Lung (tissue), 12 donors: ENCODE measurements around the gene ALKAL2. TPM values are rescaled to one million over a fixed set of nuclear protein-coding genes. Genes with fewer than 3 reads are reported as not detected.

ENCODE experiments used
- ATAC-seq: fragments of 200-7000 bp; cut with Tn5 transposase; one replicate; pipeline ENCODE4 v1.9.1; 2020; ENCODE audit warnings: moderate number of reproducible peaks; ENCODE audit not compliant: insufficient read depth, low FRiP score
- DNase-seq, 3 donors: peaks; one replicate each; pipeline ENCODE4 v3.0.0-alpha.2; 2013 to 2017
- H3K27ac ChIP-seq, 2 donors: one replicate each; pipeline ENCODE4 v1.5.1; 2013; ENCODE audit warnings: mild to moderate bottlenecking in 2 of 2, moderate library complexity in 2 of 2, control low read depth in 1 of 2, inconsistent platforms in 1 of 2, low read depth in 1 of 2, low read length in 1 of 2
- H3K27me3 ChIP-seq, 3 donors: one replicate each; pipeline ENCODE4 v1.5.1; 2013; ENCODE audit warnings: low read length in 2 of 3; ENCODE audit not compliant: control insufficient read depth in 3 of 3, insufficient read depth in 3 of 3
- H3K36me3 ChIP-seq, 4 donors: one replicate each; pipeline ENCODE4 v1.5.1; 2013; ENCODE audit warnings: low read length in 4 of 4, mild to moderate bottlenecking in 1 of 4, moderate library complexity in 1 of 4; ENCODE audit not compliant: control insufficient read depth in 4 of 4, insufficient read depth in 4 of 4
- H3K4me1 ChIP-seq, 5 donors: one replicate each; pipeline ENCODE4 v1.5.1; 2013; ENCODE audit warnings: low read length in 5 of 5, mild to moderate bottlenecking in 2 of 5, moderate library complexity in 1 of 5; ENCODE audit not compliant: control insufficient read depth in 5 of 5, insufficient read depth in 5 of 5
- H3K4me3 ChIP-seq: one replicate; pipeline ENCODE4 v1.5.1; 2013; ENCODE audit warnings: mild to moderate bottlenecking, control low read depth, moderate library complexity
- H3K9ac ChIP-seq, 2 donors: one replicate each; pipeline ENCODE4 v1.5.1; 2013; ENCODE audit warnings: low read length in 2 of 2, control low read depth in 1 of 2; ENCODE audit not compliant: insufficient read depth in 1 of 2
- H3K9me3 ChIP-seq, 4 donors: one replicate each; pipeline ENCODE4 v1.5.1; 2013; ENCODE audit warnings: low read length in 3 of 4, mild to moderate bottlenecking in 1 of 4, moderate library complexity in 1 of 4; ENCODE audit not compliant: control insufficient read depth in 4 of 4, insufficient read depth in 3 of 4
- WGBS, 2 donors: extraction: QIAGEN DNeasy Blood & Tissue Kit; methylation state at CpG; one replicate each; pipeline ENCODE4 v1.1.7; 2013; 5-methylcytosine and 5-hydroxymethylcytosine counted together
- polyA plus RNA-seq, 2 donors: library from polyadenylated mRNA; stranded (reverse); fragments of 200-250 nt; gene quantifications; one replicate each; pipeline ENCODE4 v1.2.1, GENCODE V29; 2013
- total RNA-seq, 2 donors: library from RNA; depleted of rRNA in 1 of 2; stranded (reverse); fragments of >200 nt in 1 of 2; gene quantifications; one replicate each; pipeline ENCODE4 v1.2.1, GENCODE V29; 2014 to 2021
- TF ChIP-seq, protein P1 (sequence below): IDR thresholded peaks from 2 replicates; pipeline ENCODE4 v1.5.1; 2012; ENCODE audit warnings: mild to moderate bottlenecking; ENCODE audit errors: control extremely low read depth, extremely low read depth
- donor health status: control.
- donor health status: control.
- donor health status: Bipolar disorder and iron deficiency.
- donor health status: healthy.
- donor health status: DM: yes; HTN: yes; CAD: no.

The ALKAL2 gene
- total and polyA plus RNA-seq, 4 donors = 13.4 to 31.3 (median 19.1) TPM

DNA sequence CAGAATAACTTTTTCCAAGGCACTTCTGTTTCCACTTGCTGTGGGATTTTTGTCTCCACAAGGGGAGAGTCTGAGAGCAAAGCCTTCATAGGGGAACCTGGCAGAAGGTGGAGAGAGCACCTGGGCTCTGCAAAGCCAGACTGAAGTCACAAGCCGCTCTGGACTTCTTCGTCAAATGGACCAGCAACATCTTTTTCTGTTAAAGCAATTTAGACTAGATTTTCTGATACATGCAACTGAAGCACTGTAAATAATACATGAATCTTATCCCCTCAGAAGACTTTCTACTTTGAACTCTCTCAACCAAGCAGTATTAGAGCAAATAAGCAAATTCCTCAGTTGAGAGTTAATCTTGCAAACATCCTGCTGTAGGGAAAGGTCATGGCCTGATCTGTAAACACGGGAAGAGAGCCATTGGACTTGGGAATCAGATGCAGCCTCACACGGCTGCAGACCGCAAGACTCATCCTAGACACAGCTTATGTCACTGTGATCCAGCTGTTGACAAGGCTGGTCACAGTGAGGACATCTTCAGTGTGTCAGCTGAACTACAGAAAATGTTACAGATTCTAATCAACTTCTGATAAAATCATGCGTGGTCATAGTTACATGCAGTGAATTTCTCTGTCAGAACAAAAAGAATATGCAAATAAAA lies 27.3 kb downstream of the ALKAL2 start:
- Histone ChIP-seq H3K36me3 (peaks cover 0 to 7% (median 1%) of the 10 kb centered on the region in 4 donors), H3K9ac (peak overlapping the region in 1 of 2 donors; percentile 40), H3K9me3 (peaks cover 0 to 3% (median 0%) of the 10 kb centered on the region in 4 donors), H3K4me3 (no peak overlapping the region), H3K27ac (peak overlapping the region in 1 of 2 donors; percentile 49), H3K4me1 (peaks cover 7 to 29% (median 11%) of the 10 kb centered on the region in 5 donors), H3K27me3 (no peaks in the 10 kb centered on the region)
- 40 to 60% methylated on average over 6 of the region's 6 CpGs for WGBS, 2 donors
- DNase-seq (peak; percentile 49 to 82 (median 49)), ATAC-seq (no peak)
- TF ChIP-seq, protein P1, sequence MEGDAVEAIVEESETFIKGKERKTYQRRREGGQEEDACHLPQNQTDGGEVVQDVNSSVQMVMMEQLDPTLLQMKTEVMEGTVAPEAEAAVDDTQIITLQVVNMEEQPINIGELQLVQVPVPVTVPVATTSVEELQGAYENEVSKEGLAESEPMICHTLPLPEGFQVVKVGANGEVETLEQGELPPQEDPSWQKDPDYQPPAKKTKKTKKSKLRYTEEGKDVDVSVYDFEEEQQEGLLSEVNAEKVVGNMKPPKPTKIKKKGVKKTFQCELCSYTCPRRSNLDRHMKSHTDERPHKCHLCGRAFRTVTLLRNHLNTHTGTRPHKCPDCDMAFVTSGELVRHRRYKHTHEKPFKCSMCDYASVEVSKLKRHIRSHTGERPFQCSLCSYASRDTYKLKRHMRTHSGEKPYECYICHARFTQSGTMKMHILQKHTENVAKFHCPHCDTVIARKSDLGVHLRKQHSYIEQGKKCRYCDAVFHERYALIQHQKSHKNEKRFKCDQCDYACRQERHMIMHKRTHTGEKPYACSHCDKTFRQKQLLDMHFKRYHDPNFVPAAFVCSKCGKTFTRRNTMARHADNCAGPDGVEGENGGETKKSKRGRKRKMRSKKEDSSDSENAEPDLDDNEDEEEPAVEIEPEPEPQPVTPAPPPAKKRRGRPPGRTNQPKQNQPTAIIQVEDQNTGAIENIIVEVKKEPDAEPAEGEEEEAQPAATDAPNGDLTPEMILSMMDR = no peak

DNA sequence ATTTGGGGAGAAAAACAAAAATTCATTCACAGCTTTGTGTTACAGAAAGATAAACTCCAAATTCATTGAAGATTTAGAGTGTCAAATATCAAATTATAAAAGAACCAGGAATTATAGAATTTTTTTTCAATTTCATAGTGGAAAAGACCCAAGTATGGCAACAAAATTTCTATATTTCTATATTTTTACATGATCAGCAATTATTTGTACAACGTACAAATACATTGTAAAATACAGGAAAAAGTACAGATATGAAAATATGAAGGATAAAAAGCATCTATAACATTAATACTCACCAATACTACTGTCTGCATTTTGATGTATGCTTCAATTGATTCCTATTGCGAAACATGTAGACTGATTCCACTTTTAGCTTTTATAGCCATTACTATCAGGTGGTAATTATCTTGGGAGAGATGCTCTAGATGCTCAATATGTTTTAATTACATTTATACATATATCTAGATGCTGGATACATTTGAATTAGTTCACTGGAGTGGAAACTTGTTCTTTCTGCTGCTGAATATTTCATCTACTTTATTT lies 28.0 kb downstream of the ALKAL2 start:
- Histone ChIP-seq H3K9ac (no peak overlapping the region), H3K27me3 (no peaks in the 10 kb centered on the region), H3K36me3 (peaks cover 0 to 4% (median 1%) of the 10 kb centered on the region in 4 donors), H3K4me1 (peaks cover 5 to 26% (median 11%) of the 10 kb centered on the region in 5 donors), H3K4me3 (no peak overlapping the region), H3K9me3 (peaks cover 0 to 3% (median 0%) of the 10 kb centered on the region in 4 donors), H3K27ac (no peak overlapping the region)
- WGBS, 2 donors = 98% methylated on average over 2 of the region's 2 CpGs
- ATAC-seq (no peak), DNase-seq (no peak)
- TF ChIP-seq, protein P1 = no peak

DNA sequence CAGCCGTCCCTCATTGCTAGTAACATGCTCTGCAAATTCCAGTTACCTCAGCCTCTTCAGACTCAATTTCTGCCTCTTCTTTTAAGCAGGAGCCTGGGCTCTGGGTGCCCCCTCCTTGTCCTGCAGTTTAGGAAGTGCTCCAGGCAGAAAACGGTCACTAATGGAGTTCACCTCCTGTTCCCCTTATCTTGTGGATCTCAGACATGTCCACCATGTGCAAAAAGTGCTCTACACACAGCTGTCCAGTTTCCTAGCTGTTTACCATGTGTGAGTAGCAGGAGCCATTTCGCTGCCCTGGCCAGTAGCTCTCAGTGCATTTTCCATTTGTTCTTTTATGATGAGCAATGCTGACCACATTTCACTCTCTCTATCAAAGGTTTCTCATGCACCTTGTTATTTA lies 29.0 kb downstream of the ALKAL2 start:
- Histone ChIP-seq H3K4me3 (no peak overlapping the region), H3K27me3 (no peaks in the 10 kb centered on the region), H3K27ac (no peak overlapping the region), H3K9ac (no peak overlapping the region), H3K9me3 (peaks cover 0 to 3% (median 0%) of the 10 kb centered on the region in 4 donors), H3K4me1 (peaks cover 5 to 26% (median 10%) of the 10 kb centered on the region in 5 donors), H3K36me3 (peaks cover 0 to 3% (median 1%) of the 10 kb centered on the region in 4 donors)
- TF ChIP-seq, protein P1 = no peak
- WGBS, 2 donors = 84 to 89% methylated on average over 3 of the region's 3 CpGs
- DNase-seq = no peak
- ATAC-seq = no peak
